CD14-positive monocyte (primary cell): ENCODE data around the gene FMNL3. TPM values are rescaled to one million over a fixed set of nuclear protein-coding genes. Genes with fewer than 3 reads are reported as not detected.
A peak's percentile ranks its signal among the peaks of the same experiment; 100 is the strongest.

Experiments used
- DNase-seq, 3 donors: peaks; one replicate each; pipeline ENCODE4 v3.0.0-alpha.2; 2011 to 2022
- H2AFZ ChIP-seq: 2 replicates; pipeline ENCODE4 v1.6.0; 2012; ENCODE audit warnings: mild to moderate bottlenecking, low read depth, low read length, inconsistent platforms; ENCODE audit not compliant: insufficient read depth, poor library complexity, severe bottlenecking
- H3K27ac ChIP-seq, 2 donors: 1 replicate in 1 of 2; 2 replicates in 1 of 2; pipeline ENCODE4 v1.5.1; 2012 to 2013; ENCODE audit warnings: low read length in 2 of 2, control low read depth in 1 of 2, inconsistent platforms in 1 of 2, low read depth in 1 of 2, mild to moderate bottlenecking in 1 of 2
- H3K27me3 ChIP-seq, 2 donors: one replicate each; pipeline versions ENCODE4 v1.6.0 to v1.6.1; 2011 to 2013; ENCODE audit warnings: low read length in 2 of 2; ENCODE audit not compliant: control insufficient read depth in 2 of 2, insufficient read depth in 2 of 2
- H3K36me3 ChIP-seq, 2 donors: replicated peaks in 1 of 2; 1 replicate in 1 of 2; 2 replicates in 1 of 2; pipeline versions ENCODE4 v1.5.1 to v1.6.1; 2012 to 2013; ENCODE audit warnings: low read length in 2 of 2, control low read depth in 1 of 2, inconsistent platforms in 1 of 2, mild to moderate bottlenecking in 1 of 2; ENCODE audit not compliant: insufficient read depth in 2 of 2, control insufficient read depth in 1 of 2
- H3K4me1 ChIP-seq, 2 donors: 1 replicate in 1 of 2; 2 replicates in 1 of 2; pipeline versions ENCODE4 v1.5.1 to v1.6.1; 2012 to 2013; ENCODE audit warnings: low read length in 2 of 2, control low read depth in 1 of 2, inconsistent platforms in 1 of 2, mild to moderate bottlenecking in 1 of 2, moderate library complexity in 1 of 2; ENCODE audit not compliant: insufficient read depth in 2 of 2, control insufficient read depth in 1 of 2
- H3K4me2 ChIP-seq: replicated peaks from 2 replicates; pipeline ENCODE3; 2012; ENCODE audit warnings: low read length, moderate library complexity, mild to moderate bottlenecking; ENCODE audit not compliant: poor library complexity, severe bottlenecking; ENCODE audit errors: extremely low read depth
- H3K4me3 ChIP-seq, 3 experiments: fragments of 200-600 bp in 1 of 3; sonication (generic) in 1 of 3; replicated peaks in 1 of 3; 1 replicate in 2 of 3; 2 replicates in 1 of 3; pipeline ENCODE4 v1.5.1; 2011 to 2013; ENCODE audit warnings: low read length in 3 of 3, mild to moderate bottlenecking in 3 of 3, control low read depth in 2 of 3, low read depth in 2 of 3, inconsistent platforms in 1 of 3, moderate library complexity in 1 of 3
- H3K79me2 ChIP-seq: 2 replicates; pipeline ENCODE4 v1.6.0; 2012; ENCODE audit warnings: mild to moderate bottlenecking, control low read depth, inconsistent platforms, low read length, moderate library complexity; ENCODE audit not compliant: insufficient read depth
- H3K9ac ChIP-seq: 2 replicates; pipeline ENCODE4 v1.6.0; 2017; ENCODE audit warnings: low read length, mild to moderate bottlenecking; ENCODE audit not compliant: insufficient read depth, poor library complexity, severe bottlenecking
- H3K9me3 ChIP-seq, 2 donors: replicated peaks in 1 of 2; 1 replicate in 1 of 2; 2 replicates in 1 of 2; pipeline versions ENCODE4 v1.5.1 to v1.6.1; 2012 to 2013; ENCODE audit warnings: low read length in 2 of 2, control low read depth in 1 of 2; ENCODE audit not compliant: control insufficient read depth in 1 of 2, insufficient read depth in 1 of 2
- H4K20me1 ChIP-seq: 2 replicates; pipeline ENCODE4 v1.6.0; 2012; ENCODE audit warnings: mild to moderate bottlenecking, low read length, control low read depth, moderate library complexity; ENCODE audit not compliant: insufficient read depth
- H3K27ac Mint-ChIP-seq, 7 donors: one replicate each; pipeline ENCODE4 v1.8.0; 2020; ENCODE audit warnings: mild to moderate bottlenecking in 7 of 7, mixed read lengths in 7 of 7, moderate library complexity in 6 of 7, inconsistent platforms in 2 of 7
- H3K27me3 Mint-ChIP-seq, 3 donors: one replicate each; pipeline ENCODE4 v1.8.0; 2021 to 2022; ENCODE audit warnings: low read depth in 3 of 3, mild to moderate bottlenecking in 3 of 3, mixed read lengths in 3 of 3, moderate library complexity in 3 of 3, inconsistent platforms in 1 of 3
- H3K36me3 Mint-ChIP-seq, 2 donors: one replicate each; pipeline ENCODE4 v1.8.0; 2020; ENCODE audit warnings: mixed read lengths in 2 of 2, inconsistent platforms in 1 of 2, mild to moderate bottlenecking in 1 of 2
- H3K4me1 Mint-ChIP-seq: one replicate; pipeline ENCODE4 v1.8.0; 2020; ENCODE audit warnings: mild to moderate bottlenecking, mixed read lengths
- H3K4me3 Mint-ChIP-seq, 2 donors: one replicate each; pipeline ENCODE4 v1.8.0; 2020; ENCODE audit warnings: mild to moderate bottlenecking in 2 of 2, mixed read lengths in 2 of 2, moderate library complexity in 1 of 2
- H3K9me3 Mint-ChIP-seq, 7 donors: one replicate each; pipeline ENCODE4 v1.8.0; 2020 to 2022; ENCODE audit warnings: mixed read lengths in 7 of 7, mild to moderate bottlenecking in 6 of 7, moderate library complexity in 6 of 7, inconsistent platforms in 2 of 7
- CTCF ChIP-seq: fragments of 200-600 bp; IDR thresholded peaks from one replicate; pipeline ENCODE4 v1.8.0; 2022; ENCODE audit warnings: antibody characterized with exemption, mild to moderate bottlenecking
- WGBS: methylation state at CpG from one replicate; pipeline ENCODE4 v1.1.5; 2013; ENCODE audit warnings: missing lambda C conversion rate; ENCODE audit not compliant: insufficient coverage; 5-methylcytosine and 5-hydroxymethylcytosine counted together
- intact Hi-C, 2 donors: fragments of 100-400 bp; cut with micrococcal nuclease; formaldehyde crosslinking; loops; one replicate each; pipeline versions ENCODE4 v1.15.0 to v1.15.1; 2023
- polyA plus RNA-seq, 3 donors: library from polyadenylated mRNA; depleted of rRNA in 1 of 3; unstranded in 2 of 3; stranded (reverse) in 1 of 3; fragments of 300-500 nt in 2 of 3; fragments of >200 nt in 1 of 3; fragmentation: Illumina TruSeq in 2 of 3; gene quantifications; 1 replicate in 2 of 3; 2 replicates in 1 of 3; pipeline ENCODE4 v1.2.3, GENCODE V29; 2012 to 2021

FMNL3 gene
- polyA plus RNA-seq, 3 donors = 1.5 to 5.4 (median 1.7) TPM

- DNase-seq = no peak
- H3K27me3 Mint-ChIP-seq = peaks cover 10 to 21% (median 15%) of the 10 kb centered on the region in 3 donors
- intact Hi-C loops = loop anchor here in 1 of 2 donors (5.0 to 10.0 kb wide), 3 partner anchors 33 to 1216 kb away; partner anchors contain the start of gene TMBIM6
- 100% methylated on average over 2 of the region's 3 CpGs for WGBS
- H3K4me3 Mint-ChIP-seq = no peak overlapping the region
- peaks cover 0 to 6% of the 10 kb centered on the region in 2 donors for H3K27me3 ChIP-seq
- H3K36me3 ChIP-seq = no peaks in the 10 kb centered on the region
- peaks cover 0 to 4% (median 2%) of the 10 kb centered on the region in 7 donors for H3K9me3 Mint-ChIP-seq
- H3K9me3 ChIP-seq = peaks cover 0 to 4% of the 10 kb centered on the region in 2 donors
- TF ChIP-seq CTCF = no peak
- no peak overlapping the region for H3K27ac ChIP-seq
- peaks cover 25 to 29% of the 10 kb centered on the region in 2 donors for H3K4me1 ChIP-seq
- peaks cover 0 to 8% of the 10 kb centered on the region in 2 donors for H3K36me3 Mint-ChIP-seq
- H3K79me2 ChIP-seq = peaks cover 5% of the 10 kb centered on the region
- H4K20me1 ChIP-seq = no peaks in the 10 kb centered on the region
- no peak overlapping the region for H3K4me2 ChIP-seq
- no peak overlapping the region for H3K4me3 ChIP-seq
- no peak overlapping the region for H3K9ac ChIP-seq
- H3K27ac Mint-ChIP-seq = no peak overlapping the region
- H3K4me1 Mint-ChIP-seq = peaks cover 31% of the 10 kb centered on the region
- no peak overlapping the region for H2AFZ ChIP-seq
These were observed 1.6 kb upstream of the FMNL3 start for GRCh38 chr12:49708851-49709250.

GRCh38 chr12:49707812-49708147, 575 bp upstream of the FMNL3 start:
- H3K27ac Mint-ChIP-seq = peak overlapping the region in 2 of 7 donors; percentile 43 to 84
- 55% methylated on average over 10 of the region's 11 CpGs for WGBS
- H3K79me2 ChIP-seq = peaks cover 13% of the 10 kb centered on the region
- no peaks in the 10 kb centered on the region for H3K9me3 ChIP-seq
- H3K9me3 Mint-ChIP-seq = no peaks in the 10 kb centered on the region
- no peak overlapping the region for H3K4me3 ChIP-seq
- H3K27me3 Mint-ChIP-seq = peaks cover 10 to 21% (median 15%) of the 10 kb centered on the region in 3 donors
- TF ChIP-seq CTCF = peak; percentile 32
- H3K4me1 Mint-ChIP-seq = peaks cover 42% of the 10 kb centered on the region
- intact Hi-C loops = loop anchor here (1.0 to 10.0 kb wide), 4 partner anchors 35 to 1217 kb away; partner anchors contain the start of gene TMBIM6 (in 1 of the 2)
- peaks cover 8% of the 10 kb centered on the region for H4K20me1 ChIP-seq
- peaks cover 35 to 40% of the 10 kb centered on the region in 2 donors for H3K4me1 ChIP-seq
- no peak overlapping the region for H3K4me2 ChIP-seq
- no peak for DNase-seq
- H2AFZ ChIP-seq = no peak overlapping the region
- H3K4me3 Mint-ChIP-seq = peak overlapping the region; percentile 69 to 72
- H3K27ac ChIP-seq = no peak overlapping the region
- H3K36me3 ChIP-seq = no peaks in the 10 kb centered on the region
- H3K9ac ChIP-seq = no peak overlapping the region
- H3K27me3 ChIP-seq = peaks cover 0 to 6% of the 10 kb centered on the region in 2 donors
- peaks cover 2 to 8% of the 10 kb centered on the region in 2 donors for H3K36me3 Mint-ChIP-seq
